PC-3 (cell line): Measurements from ENCODE around the gene PROX1.

ENCODE experiments used
- CTCF ChIP-seq: fragments of 300-600 bp; sonication (generic); conservative IDR thresholded peaks from 2 replicates; pipeline ENCODE4 v1.5.1; 2017; ENCODE audit warnings: antibody characterized with exemption, low read depth, mild to moderate bottlenecking, low read length
- EZH2 ChIP-seq: fragments of 300-600 bp; sonication (generic); IDR thresholded peaks from one replicate; pipeline ENCODE4 v1.6.1; 2017; ENCODE audit warnings: antibody characterized with exemption, mild to moderate bottlenecking, low read length; ENCODE audit not compliant: unreplicated experiment
- EZH2phosphoT487 ChIP-seq: fragments of 300-600 bp; sonication (generic); IDR thresholded peaks from 2 replicates; pipeline ENCODE4 v1.6.1; 2018; ENCODE audit warnings: mild to moderate bottlenecking, antibody characterized with exemption, low read length, borderline replicate concordance

- TF ChIP-seq CTCF: no peak
- no peak for TF ChIP-seq EZH2
- TF ChIP-seq EZH2phosphoT487: no peak
Measured at GRCh38 chr1:213973129-213973528, 14.6 kb upstream of the PROX1 start.
